ENCODE data around the gene CNTNAP2.
A peak's percentile ranks its signal among the peaks of the same experiment; 100 is the strongest.

The CNTNAP2 gene

DNA sequence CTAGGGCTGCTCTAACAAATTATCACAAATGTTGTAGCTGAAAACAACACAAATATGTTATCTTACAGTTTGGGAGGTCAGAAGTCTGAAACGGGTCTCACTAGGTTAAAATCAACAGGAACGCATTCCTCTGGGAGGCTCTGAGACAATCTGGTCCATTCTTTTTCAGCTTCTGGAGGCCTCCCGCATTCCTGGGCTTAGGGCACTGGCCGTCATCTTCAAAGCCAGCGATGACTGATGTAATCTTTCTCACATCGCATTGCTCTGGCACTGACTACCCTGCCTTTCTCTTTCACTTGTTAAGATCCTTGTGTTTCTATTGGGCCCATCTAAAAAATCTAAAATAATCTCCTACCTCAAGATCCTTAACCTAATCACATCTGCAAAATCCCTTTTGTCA lies 1402.5 kb downstream of the CNTNAP2 start:
- DNase-seq: no peak

DNA sequence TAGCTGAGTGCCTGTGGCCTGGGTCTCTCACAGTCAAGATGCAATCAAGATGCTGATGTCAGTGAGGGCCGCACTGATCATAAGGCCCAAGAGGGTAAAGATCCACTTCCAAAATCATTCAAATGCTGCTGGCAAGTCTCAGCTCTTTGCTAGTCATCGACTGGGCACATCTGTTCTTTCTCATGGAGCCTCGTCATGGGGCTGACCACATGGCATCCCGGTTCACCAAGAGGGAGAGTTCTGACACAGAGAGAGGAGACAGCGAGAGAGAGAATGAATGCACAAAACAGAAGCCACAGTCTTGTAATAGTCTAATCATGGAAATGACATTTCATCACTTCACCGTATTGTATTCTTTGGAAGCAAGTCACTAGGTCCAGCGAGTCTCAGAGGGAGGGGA lies 1406.5 kb downstream of the CNTNAP2 start:
- DNase-seq: no peak

DNA sequence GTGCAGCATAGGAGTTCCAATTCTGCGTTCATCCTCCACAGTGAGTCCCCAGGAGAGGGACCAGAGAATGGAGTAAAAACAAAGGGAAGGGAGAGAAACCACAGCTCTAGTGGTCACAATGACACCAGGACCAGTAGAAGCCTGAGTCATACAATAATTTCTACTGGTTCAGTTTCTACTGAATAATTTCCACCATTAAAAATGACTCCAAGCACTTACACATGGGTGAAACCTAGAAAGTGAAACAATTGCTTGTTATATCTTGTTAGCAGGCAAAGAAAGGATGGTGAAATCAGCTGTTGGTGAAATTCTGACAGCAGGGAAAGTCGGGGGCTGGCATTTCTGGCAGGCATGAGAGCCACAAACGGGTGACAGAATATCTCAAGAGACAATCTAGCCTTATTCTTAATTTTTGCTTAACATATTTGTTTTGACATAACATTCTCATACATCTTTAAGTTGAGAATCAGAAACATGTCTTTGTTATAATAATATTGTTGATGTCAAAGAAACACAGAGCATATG lies 1408.2 kb downstream of the CNTNAP2 start:
- DNase-seq: no peak

DNA sequence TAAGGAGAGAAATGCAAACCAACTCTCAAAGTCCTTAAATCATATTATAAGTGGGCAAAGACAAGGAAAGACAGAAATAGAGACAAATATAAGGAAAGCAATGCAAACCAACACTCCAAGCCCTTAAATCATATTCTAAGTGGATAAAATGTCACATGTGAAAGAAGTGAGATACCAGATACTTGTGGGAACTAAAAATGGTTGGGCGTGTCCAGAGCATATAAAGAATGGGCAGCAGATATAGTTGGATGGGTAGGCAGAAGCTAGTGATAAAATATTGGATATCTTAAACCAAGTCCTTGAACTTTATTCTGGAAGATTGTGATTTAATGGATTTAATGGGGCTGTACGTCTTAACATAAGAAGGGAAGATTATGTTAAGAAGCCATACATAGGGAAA lies 1408.7 kb downstream of the CNTNAP2 start:
- no peak for DNase-seq

DNA sequence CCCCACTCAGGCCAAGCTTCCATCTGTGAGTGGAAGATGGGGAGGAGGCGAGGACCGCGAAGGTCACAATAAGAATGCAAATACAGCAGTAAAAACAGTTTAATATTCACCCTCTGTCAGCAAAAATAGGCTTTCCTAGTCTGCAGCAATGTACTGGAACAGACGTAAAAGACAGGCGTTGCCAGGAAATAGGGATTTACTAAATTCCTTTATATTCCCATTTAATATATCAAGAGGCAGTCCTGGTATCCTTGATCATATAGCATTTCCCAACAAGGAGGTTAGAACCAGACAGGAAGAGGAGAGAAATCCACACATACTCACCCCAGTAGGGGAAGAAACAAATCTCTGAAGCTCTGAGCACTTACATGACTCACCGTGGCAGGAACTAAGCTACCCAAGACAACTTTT lies 1419.1 kb downstream of the CNTNAP2 start:
- DNase-seq: no peak

DNA sequence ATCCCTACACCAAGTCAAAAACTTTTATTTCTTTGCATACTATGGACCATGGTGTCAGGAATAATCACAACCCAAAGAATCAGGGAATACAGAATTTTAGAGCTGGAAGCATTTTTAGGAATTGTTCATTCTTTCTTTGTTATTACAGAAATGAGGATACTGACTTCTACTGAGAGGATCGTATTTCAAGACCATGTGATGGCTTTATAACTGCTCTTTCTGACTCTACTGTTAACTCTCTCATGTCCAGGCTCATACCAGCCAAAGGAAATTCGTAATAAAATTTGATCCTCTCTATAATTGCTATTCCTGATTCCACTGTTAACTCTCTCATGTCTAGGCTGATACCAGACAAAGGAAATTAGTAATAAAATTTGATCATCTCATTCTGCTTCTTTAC lies 1423.1 kb downstream of the CNTNAP2 start:
- no peak for DNase-seq

DNA sequence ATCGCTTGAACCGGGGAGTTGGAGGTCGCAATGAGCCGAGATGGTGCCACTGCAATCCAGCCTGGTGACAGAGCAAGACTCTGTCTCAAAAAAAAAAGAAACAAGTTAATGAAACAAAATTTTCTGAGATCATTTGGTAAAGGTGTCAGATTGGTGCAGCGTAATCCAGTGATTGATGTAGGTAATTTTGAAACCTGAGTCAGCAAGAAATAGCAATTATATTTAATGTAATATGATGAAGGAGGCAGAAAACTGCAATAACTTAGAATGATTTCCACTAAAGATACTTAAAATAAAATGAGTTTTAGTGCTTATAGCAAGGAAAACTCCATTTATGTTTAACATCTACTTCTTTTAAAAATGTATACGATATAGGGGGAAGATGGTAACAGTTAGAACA lies 1424.1 kb downstream of the CNTNAP2 start:
- no peak for DNase-seq

DNA sequence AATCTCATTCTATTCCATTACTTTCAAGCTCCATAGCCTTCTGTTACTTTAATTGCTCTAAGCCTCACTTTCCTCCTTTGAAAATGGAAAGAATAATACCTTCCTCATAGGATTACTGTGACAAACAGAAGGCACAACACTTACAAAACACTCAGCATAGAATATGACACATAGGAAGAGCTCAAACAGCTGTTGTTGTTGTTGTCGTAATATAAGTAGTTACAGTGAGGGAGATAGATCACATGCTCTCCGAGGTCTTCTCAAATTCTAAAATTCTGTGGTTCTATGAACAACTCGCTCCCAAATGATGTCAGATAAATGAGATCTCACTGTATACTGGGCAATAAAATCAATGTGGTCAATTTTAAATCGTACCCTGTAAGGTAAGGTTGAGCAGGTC lies 1424.7 kb downstream of the CNTNAP2 start:
- no peak for DNase-seq

DNA sequence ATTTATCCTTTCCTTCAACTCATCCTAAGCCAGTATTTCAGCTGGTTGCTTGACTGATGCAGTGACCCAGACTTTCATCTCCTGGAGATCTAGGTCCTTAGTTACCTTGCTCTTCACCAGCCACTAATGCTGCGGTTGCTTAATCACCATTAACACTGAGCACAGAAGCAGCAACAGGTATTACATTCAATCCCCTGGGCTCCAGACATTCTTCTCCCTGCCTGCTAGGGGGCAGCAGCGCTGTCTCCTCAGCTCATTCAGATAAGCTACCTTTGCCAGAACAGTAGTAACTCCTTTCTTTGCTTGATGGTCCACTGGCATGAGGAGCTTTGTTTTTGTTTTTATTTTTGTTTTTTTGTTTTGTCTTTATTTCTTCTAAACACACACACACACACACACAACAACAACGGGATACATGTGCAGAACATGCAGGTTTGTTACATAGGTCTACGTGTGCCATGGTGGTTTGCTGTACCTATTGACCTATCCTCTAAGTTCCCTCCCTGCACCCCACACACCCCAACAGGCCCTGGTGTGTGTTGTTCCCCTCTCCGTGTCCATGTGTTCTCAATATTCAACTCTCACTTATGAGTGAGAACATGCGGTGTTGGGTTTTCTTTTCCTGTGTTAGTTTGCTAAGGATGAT lies 1430.8 kb downstream of the CNTNAP2 start:
- DNase-seq: peak; percentile 34 to 75

DNA sequence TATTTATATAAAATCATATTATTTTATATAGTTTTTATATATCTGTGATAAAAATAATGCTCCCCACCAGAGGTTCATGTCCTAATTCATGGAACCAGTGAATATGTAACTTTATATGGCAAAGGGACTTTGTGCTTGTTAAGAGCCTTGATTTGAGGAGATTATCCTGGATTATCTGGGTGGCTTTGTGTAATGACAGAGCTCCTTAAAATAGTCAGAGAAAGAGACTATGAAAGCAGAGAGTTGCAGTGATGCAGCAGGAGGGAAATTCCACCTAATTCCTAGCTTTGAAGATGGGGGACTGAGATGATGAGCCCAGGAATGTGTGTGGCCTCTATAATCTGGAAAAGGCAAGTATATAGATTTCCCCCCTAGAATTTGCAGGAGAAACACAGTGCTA lies 1439.7 kb downstream of the CNTNAP2 start:
- no peak for DNase-seq

DNA sequence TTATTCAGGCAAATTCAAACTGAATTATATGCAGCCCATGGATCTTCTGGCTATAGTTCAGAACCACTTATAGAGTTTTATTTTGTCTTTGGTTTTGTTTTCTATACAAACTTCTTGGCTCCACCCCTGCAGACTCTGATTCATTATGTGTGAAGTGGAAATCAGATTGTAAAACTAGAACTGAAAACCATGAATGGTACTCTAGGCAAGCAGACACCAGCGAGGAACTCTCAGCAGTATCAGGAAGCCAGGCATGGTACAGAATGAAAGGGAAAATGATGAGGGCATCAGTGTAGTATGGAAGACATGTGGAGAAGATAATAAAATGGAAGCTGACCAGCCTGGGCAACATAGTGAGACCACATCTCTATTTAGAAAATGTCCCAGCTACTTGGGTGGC lies 1447.1 kb downstream of the CNTNAP2 start:
- no peak for DNase-seq

DNA sequence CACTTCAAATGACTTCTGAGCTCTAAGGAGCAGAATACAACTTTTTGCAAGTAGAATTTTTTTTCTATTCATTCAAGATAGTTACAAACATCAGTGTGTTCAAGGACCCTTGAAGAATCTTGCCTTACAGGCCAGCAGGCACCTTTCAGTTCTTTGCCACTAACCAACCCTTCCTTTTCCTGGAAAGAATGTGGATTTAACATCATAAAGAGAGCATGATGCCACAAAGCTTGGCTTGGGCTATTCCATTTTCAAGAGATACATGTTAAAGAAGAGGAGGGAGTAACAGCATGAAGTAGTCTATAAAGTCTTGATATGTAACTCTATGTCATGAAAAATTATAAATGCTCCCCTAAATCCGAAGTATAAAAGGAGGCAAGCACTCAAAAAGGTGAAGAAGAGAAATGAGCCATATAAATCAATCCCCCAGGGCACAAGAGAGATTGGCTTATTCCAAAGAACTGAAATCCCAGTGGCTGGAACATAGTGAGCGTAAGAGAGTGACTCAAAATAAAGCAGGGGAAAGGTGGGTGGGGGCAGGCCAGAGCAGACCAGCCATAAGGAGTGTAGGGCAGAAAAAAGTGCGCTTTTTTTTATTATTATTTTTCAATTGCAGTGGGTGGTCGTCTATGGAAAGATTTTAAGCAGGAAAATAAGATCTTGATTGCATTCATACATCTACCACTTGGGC lies 1448.3 kb downstream of the CNTNAP2 start:
- DNase-seq: no peak

DNA sequence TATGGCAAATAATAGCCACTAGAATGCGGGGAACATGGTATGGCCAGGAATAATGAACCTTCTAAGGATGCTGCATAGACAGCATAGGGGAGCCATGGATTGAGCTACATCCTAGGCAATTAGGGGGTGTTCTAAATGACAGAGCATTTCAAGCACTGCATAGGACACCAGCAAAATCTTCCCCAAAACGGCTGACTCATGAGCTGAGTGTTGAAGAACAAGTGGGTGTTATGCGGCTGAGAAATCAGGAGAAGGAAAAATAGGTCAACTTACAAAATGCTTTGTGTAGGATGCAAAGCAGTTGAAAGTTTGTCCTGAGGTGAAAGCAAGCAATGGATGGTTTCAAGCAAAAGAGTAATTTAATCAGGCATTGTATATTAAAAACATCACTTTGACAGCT lies 1450.4 kb downstream of the CNTNAP2 start:
- no peak for DNase-seq

DNA sequence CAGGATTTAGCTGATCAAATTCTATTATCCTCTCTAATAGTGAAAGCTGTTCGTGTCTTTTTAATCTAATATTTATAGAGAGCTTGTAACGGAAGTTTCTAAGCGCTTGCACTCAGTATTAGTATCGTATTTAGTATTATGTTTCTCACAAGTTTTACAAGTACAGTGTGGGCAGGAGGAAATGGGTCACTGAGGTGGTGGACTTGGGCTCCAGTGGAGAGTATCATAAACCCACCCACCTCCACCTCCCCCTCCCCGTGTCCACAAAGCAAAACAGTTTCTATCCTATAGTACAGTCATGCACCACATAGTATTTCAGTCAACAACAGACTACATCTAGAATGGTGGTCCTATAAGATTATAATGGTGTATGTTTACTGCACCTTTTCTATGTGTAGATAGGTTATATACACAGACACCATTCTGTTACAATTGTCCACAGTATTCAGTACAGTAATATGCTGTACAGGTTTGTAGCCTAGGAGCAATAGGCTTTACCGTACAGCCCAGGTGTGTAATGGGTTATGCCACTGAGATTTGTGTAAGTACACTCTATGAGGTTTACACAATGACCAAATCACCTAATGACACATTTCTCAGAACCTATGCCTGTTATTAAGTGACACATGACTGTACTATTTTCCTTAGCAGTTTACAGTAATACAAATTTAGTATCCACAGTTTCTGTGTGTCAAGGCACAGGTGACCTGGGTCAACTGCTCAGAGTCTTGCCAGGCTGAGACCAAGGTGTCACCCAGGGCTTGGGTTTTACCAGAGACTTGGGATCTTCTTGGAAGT lies 1452.7 kb downstream of the CNTNAP2 start:
- DNase-seq: no peak

DNA sequence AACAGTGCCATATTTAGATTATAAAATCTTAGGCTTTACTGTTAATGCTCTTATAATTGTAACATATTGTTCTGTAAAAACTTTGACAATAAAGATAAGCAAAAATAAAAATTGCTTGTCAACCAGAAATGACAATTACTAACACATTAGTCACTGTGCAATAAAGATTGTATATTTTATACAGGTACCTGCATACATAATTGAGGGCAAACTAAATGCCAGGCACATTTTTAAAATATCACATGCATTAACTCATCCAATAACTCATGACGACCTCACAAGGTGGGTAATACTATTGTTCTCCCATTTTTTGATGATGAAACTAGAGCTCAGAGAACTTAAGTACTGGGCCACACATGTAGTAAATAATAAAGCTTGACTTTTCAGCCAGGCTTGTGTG lies 1453.8 kb downstream of the CNTNAP2 start:
- no peak for DNase-seq

DNA sequence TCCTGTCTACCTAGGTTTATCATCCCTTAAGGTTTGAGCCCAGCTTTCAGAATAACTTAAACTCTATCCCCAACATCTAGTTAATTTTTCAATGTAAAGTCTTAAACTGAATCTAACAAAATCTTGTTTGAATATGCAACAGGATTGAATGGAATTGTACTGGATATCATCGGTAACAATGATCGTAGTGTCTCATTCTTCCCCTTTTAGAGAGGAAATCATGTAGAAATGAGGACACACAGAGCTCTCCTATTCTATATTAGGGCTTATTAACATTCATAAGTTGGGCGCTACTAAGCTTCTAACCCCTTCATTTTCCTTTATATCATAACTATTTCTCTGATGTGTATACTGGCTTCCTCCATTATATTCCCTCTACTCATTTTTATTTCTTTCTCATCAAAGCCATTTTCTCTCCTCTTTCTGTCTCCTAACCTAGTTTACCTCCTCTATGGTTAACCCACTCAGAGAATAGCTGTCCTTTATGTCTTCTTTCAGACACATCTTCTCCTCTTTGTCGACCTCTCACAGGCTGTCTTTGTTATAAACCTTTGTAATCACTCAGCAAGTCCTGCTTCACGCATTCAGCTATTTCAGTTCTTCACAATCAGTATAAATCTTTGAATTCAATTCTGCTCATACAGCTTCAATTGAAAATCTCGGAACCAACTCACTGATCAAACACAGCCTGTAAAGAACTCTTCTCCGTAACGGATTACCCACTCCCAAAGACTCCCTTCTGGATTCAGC lies 1455.0 kb downstream of the CNTNAP2 start:
- no peak for DNase-seq

DNA sequence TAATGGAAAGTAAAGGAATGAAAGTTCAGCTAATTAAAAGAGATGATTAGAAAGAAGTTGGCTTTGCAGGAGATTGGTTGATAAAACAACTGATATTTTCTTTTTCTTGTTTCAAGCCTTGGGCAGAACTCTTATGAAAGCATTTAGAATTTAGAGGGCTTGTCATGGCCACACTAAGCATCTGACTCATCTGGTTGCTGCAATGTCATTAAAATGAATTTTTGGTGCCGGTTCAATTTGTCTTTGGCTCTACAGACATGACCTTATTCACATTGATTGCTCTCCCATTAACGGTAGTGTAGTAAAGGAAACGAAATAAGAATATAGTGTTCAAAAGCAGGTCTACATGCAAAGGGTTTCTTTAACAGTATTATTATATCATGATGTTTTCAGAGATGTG lies 1461.6 kb downstream of the CNTNAP2 start:
- DNase-seq: no peak

DNA sequence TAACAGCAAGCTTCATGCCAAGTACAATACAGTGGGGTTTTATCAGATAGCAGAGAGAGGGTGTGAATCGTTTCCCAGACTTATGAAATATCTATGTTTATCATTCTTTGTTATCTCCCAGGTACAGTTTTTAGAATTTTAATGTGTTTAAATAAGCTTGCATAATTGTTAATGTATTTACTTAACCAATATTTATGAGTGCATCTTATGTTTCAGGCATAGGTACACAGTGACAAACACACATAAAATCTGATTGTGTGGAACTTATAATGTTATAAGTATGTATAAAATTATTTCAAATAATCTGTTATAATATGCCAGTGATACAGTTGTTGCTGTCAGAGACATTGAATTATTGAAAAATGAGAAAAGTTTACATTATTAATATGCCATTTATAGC lies 1462.5 kb downstream of the CNTNAP2 start:
- DNase-seq: peak in 1 of 2 experiments; percentile 46

DNA sequence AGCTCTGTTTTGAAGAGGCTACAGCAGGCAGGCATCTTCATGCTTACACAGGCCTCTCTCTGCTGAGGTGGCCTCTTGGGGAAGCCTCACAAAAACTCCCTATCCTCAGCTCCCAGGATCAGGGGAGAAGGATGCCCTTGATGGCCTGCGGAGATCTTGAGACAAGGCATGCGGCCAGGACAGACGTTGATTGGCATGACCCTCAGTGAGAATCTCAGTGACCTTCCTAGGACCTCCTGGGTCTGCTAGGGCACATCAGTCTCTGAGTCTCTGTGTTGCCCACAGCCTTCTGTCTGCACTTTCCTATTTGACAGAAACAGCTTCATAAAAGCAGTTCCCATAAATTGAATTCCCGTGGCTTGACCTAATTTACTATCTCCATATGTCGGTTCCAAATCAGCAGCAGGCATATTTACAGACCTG lies 1468.2 kb downstream of the CNTNAP2 start:
- DNase-seq: no peak

DNA sequence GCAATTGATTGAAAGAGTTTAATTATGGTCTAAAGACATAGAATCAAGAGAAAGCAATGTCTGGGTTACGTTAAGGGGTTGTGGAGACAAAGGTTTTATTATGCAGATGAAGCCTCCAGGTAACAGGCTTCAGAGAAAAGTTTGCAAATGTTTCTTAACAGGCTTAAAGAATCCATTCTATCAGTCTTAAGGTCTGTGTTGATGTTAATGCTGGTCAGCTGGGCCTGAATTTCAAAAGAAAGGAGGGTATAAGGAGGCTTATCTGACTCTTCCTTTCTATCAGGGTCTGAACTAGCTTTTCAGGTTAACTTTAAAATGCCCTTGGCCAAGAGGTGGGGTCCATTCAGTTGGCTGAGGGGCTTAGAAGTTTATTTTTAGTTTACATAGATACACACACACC lies 1469.5 kb downstream of the CNTNAP2 start:
- no peak for DNase-seq

DNA sequence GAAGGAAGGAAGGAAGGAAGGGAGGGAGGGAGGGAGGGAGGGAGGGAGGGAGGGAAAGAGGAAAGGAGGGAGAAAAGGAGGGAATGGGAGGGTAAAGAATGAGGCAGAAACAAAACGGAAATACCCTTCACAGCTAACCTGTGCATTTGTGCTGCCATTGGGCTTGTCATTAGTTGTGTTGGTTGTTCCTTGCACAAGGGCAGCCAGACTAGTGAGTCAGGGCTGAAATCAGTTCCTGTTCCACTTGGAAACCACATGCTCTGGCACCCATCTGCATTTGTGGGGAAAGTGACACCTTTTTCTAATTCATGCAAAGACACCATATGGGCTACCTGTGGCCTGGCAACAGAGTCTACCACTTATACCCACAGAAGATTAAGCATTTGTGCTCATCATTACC lies 1469.9 kb downstream of the CNTNAP2 start:
- no peak for DNase-seq

DNA sequence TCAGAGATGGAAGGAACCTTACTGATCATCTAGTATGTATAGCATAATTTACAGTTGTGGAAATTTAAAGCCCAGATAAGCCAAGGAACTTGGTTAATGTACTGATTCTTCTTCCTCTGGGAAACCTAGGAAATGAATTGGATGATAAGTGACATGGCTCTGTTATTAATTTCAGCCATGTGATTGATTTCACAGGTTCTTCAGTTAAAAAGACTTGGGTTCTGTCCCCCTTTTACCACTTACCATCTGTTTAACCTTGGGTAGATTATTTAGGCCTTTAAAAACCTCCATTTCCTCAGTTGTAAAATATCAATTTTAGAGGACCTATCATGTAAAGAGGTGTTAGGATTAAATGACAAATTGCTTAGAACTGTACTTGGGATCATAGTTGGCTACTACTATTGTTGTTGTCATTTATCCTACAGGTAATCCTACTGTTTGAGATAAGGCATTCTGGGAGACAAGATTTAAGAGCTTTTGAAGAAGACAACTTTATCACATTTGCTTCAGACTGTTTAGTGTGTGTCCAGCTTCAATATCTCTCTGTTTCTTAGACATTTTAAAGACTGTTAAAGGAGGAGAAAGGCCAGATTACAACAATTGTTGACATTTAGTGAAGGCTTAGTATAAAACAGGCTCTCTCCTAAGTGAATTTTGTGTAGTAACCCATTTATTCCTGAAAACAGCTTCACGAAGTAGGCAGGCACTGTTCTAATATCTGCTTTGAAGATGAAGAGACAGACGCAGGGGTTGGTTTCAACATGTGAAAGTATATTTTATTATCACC lies 1476.9 kb downstream of the CNTNAP2 start:
- DNase-seq: no peak
